ENCODE data around the gene LRRK1.

LRRK1 gene

GRCh38 chr15:101003081-101003480 is 83.9 kb downstream of the LRRK1 start:
- H3K4me3 Mint-ChIP-seq: no peak overlapping the region
- peaks cover 26% of the 10 kb centered on the region for H3K9me3 Mint-ChIP-seq
- DNase-seq: no peak
- no peak for TF ChIP-seq CTCF (IDR thresholded peaks at IDR 0.05)
- peaks cover 9% of the 10 kb centered on the region for H3K36me3 Mint-ChIP-seq (ENCODE audit: low read depth)
- peaks cover 17% of the 10 kb centered on the region for H3K27me3 Mint-ChIP-seq (ENCODE audit: low read depth, poor library complexity)
- no peak overlapping the region for H3K27ac Mint-ChIP-seq
- H3K4me1 Mint-ChIP-seq: peaks cover 24% of the 10 kb centered on the region

- Mint-ChIP-seq H3K4me3 (no peak overlapping the region), H3K4me1 (peaks cover 30% of the 10 kb centered on the region), H3K27me3 (ENCODE audit: low read depth, poor library complexity) (peaks cover 18% of the 10 kb centered on the region), H3K36me3 (ENCODE audit: low read depth) (peaks cover 9% of the 10 kb centered on the region), H3K27ac (no peak overlapping the region), H3K9me3 (peaks cover 26% of the 10 kb centered on the region)
- no peak for DNase-seq
- TF ChIP-seq CTCF (IDR thresholded peaks at IDR 0.05): no peak
These were observed 84.5 kb downstream of the LRRK1 start for GRCh38 chr15:101003706-101004105.

GRCh38 chr15:101004500-101004899 is 85.3 kb downstream of the LRRK1 start:
- H3K36me3 Mint-ChIP-seq (ENCODE audit: low read depth): peaks cover 9% of the 10 kb centered on the region
- peaks cover 26% of the 10 kb centered on the region for H3K9me3 Mint-ChIP-seq
- no peak overlapping the region for H3K4me3 Mint-ChIP-seq
- no peak for TF ChIP-seq CTCF (IDR thresholded peaks at IDR 0.05)
- H3K4me1 Mint-ChIP-seq: peaks cover 36% of the 10 kb centered on the region
- DNase-seq: no peak
- no peak overlapping the region for H3K27ac Mint-ChIP-seq
- peaks cover 17% of the 10 kb centered on the region for H3K27me3 Mint-ChIP-seq (ENCODE audit: low read depth, poor library complexity)

GRCh38 chr15:101004986-101005747 is 86.0 kb downstream of the LRRK1 start:
- no peak overlapping the region for H3K4me3 Mint-ChIP-seq
- peaks cover 9% of the 10 kb centered on the region for H3K36me3 Mint-ChIP-seq (ENCODE audit: low read depth)
- H3K4me1 Mint-ChIP-seq: peaks cover 38% of the 10 kb centered on the region
- no peak for DNase-seq
- peaks cover 11% of the 10 kb centered on the region for H3K27me3 Mint-ChIP-seq (ENCODE audit: low read depth, poor library complexity)
- H3K27ac Mint-ChIP-seq: no peak overlapping the region
- peaks cover 26% of the 10 kb centered on the region for H3K9me3 Mint-ChIP-seq
- no peak for TF ChIP-seq CTCF (IDR thresholded peaks at IDR 0.05)

- peak; percentile 82 for DNase-seq
- TF ChIP-seq CTCF (IDR thresholded peaks at IDR 0.05): peak; percentile 88
- Mint-ChIP-seq H3K9me3 (peaks cover 26% of the 10 kb centered on the region), H3K4me1 (peaks cover 53% of the 10 kb centered on the region), H3K27ac (peak overlapping the region; percentile 45), H3K27me3 (ENCODE audit: low read depth, poor library complexity) (peaks cover 11% of the 10 kb centered on the region), H3K36me3 (ENCODE audit: low read depth) (peaks cover 9% of the 10 kb centered on the region), H3K4me3 (peak overlapping the region; percentile 87)
These were observed 88.0 kb downstream of the LRRK1 start for GRCh38 chr15:101006931-101007691.

Measured in nephron progenitor cell (in vitro differentiated cells).